SK-N-SH (cell line): ENCODE data around the gene EXOSC2.

Source experiments
- EZH2phosphoT487 ChIP-seq: fragments of 200-600 bp; sonication (generic); IDR thresholded peaks from 2 replicates; pipeline ENCODE4 v1.6.1; 2017; ENCODE audit warnings: low read depth, mixed run types, mild to moderate bottlenecking, antibody characterized with exemption, moderate library complexity, borderline replicate concordance
- SIN3A ChIP-seq: IDR thresholded peaks from 2 replicates; pipeline ENCODE4 v1.6.1; 2012; ENCODE audit warnings: low read depth, mild to moderate bottlenecking, low read length, moderate library complexity, borderline replicate concordance
- TEAD4 ChIP-seq: IDR thresholded peaks from 2 replicates; pipeline ENCODE4 v1.4.0; 2012; ENCODE audit warnings: mild to moderate bottlenecking, borderline replicate concordance; ENCODE audit not compliant: insufficient read depth
- TF ChIP-seq, protein P1 (sequence below): fragments of 200-600 bp; sonication (generic); IDR thresholded peaks from 2 replicates; pipeline ENCODE4 v1.6.1; 2017; ENCODE audit warnings: antibody characterized with exemption, mild to moderate bottlenecking, moderate library complexity
- TF ChIP-seq, protein P2 (sequence below): IDR thresholded peaks from 2 replicates; pipeline ENCODE4 v1.4.0; 2012; ENCODE audit warnings: low read depth, borderline replicate concordance

DNA sequence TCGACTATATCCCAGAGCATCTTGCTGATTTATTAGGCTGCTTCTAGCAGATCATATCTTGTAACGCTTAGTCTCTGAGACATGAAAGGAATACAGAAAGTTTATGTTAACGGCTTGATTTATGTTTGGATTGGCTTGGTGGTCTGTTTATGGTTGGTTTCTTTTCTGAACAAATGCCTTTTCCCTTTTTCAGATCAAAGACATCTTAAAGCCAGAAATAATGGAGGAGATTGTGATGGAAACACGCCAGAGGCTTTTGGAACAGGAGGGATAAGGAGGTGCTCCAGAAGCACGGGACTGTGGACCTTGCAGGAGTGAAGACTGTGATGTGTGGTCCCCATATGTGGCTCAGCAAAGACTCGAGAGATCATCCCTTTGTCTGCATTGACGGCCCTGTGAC lies 9.9 kb downstream of the EXOSC2 start:
- TF ChIP-seq TEAD4 = no peak
- TF ChIP-seq, protein P1, sequence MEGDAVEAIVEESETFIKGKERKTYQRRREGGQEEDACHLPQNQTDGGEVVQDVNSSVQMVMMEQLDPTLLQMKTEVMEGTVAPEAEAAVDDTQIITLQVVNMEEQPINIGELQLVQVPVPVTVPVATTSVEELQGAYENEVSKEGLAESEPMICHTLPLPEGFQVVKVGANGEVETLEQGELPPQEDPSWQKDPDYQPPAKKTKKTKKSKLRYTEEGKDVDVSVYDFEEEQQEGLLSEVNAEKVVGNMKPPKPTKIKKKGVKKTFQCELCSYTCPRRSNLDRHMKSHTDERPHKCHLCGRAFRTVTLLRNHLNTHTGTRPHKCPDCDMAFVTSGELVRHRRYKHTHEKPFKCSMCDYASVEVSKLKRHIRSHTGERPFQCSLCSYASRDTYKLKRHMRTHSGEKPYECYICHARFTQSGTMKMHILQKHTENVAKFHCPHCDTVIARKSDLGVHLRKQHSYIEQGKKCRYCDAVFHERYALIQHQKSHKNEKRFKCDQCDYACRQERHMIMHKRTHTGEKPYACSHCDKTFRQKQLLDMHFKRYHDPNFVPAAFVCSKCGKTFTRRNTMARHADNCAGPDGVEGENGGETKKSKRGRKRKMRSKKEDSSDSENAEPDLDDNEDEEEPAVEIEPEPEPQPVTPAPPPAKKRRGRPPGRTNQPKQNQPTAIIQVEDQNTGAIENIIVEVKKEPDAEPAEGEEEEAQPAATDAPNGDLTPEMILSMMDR = no peak
- TF ChIP-seq EZH2phosphoT487 = no peak
- TF ChIP-seq SIN3A = no peak
- TF ChIP-seq, protein P2, sequence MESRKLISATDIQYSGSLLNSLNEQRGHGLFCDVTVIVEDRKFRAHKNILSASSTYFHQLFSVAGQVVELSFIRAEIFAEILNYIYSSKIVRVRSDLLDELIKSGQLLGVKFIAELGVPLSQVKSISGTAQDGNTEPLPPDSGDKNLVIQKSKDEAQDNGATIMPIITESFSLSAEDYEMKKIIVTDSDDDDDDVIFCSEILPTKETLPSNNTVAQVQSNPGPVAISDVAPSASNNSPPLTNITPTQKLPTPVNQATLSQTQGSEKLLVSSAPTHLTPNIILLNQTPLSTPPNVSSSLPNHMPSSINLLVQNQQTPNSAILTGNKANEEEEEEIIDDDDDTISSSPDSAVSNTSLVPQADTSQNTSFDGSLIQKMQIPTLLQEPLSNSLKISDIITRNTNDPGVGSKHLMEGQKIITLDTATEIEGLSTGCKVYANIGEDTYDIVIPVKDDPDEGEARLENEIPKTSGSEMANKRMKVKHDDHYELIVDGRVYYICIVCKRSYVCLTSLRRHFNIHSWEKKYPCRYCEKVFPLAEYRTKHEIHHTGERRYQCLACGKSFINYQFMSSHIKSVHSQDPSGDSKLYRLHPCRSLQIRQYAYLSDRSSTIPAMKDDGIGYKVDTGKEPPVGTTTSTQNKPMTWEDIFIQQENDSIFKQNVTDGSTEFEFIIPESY = no peak
